DOHH2 (cell line): ENCODE data around the gene FNDC3A.
"Not testable (repeated sequence)": the region's sequence is repeated elsewhere in the genome, so short reads cannot be mapped to it uniquely, and the experiment has no call there.

ENCODE experiments used
- H3F3A ChIP-seq: fragments of 200-600 bp; sonication (generic), shearing (Covaris generic); 2 replicates; pipeline ENCODE4 v1.6.0; 2016; ENCODE audit warnings: antibody characterized with exemption, mild to moderate bottlenecking; ENCODE audit not compliant: control insufficient read depth, insufficient read depth
- H3K27ac ChIP-seq: fragments of 200-600 bp; sonication (generic); 2 replicates; pipeline ENCODE4 v1.5.1; 2014; ENCODE audit warnings: low read depth, mild to moderate bottlenecking, low read length, moderate library complexity
- H3K27me3 ChIP-seq: fragments of 200-600 bp; sonication (generic); 2 replicates; pipeline ENCODE4 v1.6.1; 2014; ENCODE audit warnings: mild to moderate bottlenecking, low read length, mixed read lengths; ENCODE audit not compliant: control insufficient read depth
- H3K36me3 ChIP-seq: fragments of 200-600 bp; sonication (generic); 2 replicates; pipeline ENCODE4 v1.6.1; 2014; ENCODE audit warnings: mild to moderate bottlenecking, low read length, moderate library complexity, mixed read lengths; ENCODE audit not compliant: control insufficient read depth
- H3K4me1 ChIP-seq: fragments of 200-600 bp; sonication (generic); 2 replicates; pipeline ENCODE4 v1.6.1; 2014; ENCODE audit warnings: mild to moderate bottlenecking, low read length, mixed read lengths; ENCODE audit not compliant: control insufficient read depth
- H3K4me2 ChIP-seq: fragments of 200-600 bp; sonication (generic); 2 replicates; pipeline ENCODE4 v1.6.0; 2014; ENCODE audit warnings: mild to moderate bottlenecking, low read length, moderate library complexity
- H3K4me3 ChIP-seq: fragments of 200-600 bp; sonication (generic); 2 replicates; pipeline ENCODE4 v1.5.1; 2014; ENCODE audit warnings: mild to moderate bottlenecking, low read length, mixed read lengths
- H3K79me2 ChIP-seq: fragments of 200-600 bp; sonication (generic); 2 replicates; pipeline ENCODE4 v1.6.1; 2014; ENCODE audit warnings: mild to moderate bottlenecking, low read length, mixed read lengths; ENCODE audit not compliant: control insufficient read depth
- H3K9me2 ChIP-seq: fragments of 200-600 bp; sonication (generic); replicated peaks from 2 replicates; pipeline ENCODE4 v1.6.1; 2014; ENCODE audit warnings: mild to moderate bottlenecking, low read length, mixed read lengths; ENCODE audit not compliant: control insufficient read depth
- H3K9me3 ChIP-seq: fragments of 200-600 bp; sonication (generic); 2 replicates; pipeline ENCODE4 v1.6.1; 2014; ENCODE audit warnings: antibody characterized with exemption, low read length, mixed read lengths; ENCODE audit not compliant: control insufficient read depth, insufficient read depth
- H4K20me1 ChIP-seq: fragments of 200-600 bp; sonication (generic); 2 replicates; pipeline ENCODE4 v1.6.0; 2014; ENCODE audit warnings: low read depth, mild to moderate bottlenecking, antibody characterized with exemption, low read length, moderate library complexity; ENCODE audit not compliant: control insufficient read depth, insufficient read depth
- EZH2phosphoT487 ChIP-seq: fragments of 200-600 bp; sonication (generic); IDR thresholded peaks from 2 replicates; pipeline ENCODE4 v1.6.1; 2017; ENCODE audit warnings: borderline replicate concordance, mild to moderate bottlenecking, antibody characterized with exemption, low read length, moderate library complexity, mixed read lengths
- TF ChIP-seq, protein P1 (sequence below): fragments of 200-600 bp; sonication (generic); IDR thresholded peaks from one replicate; pipeline ENCODE4 v1.5.1; 2014; ENCODE audit warnings: antibody characterized with exemption, mild to moderate bottlenecking, low read depth, low read length; ENCODE audit not compliant: poor library complexity, severe bottlenecking

FNDC3A gene

DNA sequence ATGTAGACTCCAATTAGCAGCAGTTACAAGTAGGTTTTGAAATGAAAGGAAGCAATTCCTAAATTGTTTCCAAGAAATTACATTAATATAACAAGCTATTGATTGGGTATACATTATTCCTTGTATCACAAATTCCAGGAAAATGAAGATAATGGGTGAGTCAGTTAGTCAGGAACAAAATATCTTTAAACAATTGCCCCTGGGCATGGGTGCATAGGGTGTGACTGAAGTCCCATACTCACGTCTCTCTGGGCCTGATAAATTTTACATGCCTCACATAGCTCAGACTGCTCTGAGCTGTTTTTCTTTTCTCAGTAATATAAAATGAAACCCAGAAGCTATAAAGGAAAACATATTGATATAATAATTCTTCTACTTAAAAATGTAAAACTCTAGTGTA lies 87.8 kb downstream of the FNDC3A start:
- H3K79me2 ChIP-seq: no peaks in the 10 kb centered on the region
- no peaks in the 10 kb centered on the region for H3K27me3 ChIP-seq
- TF ChIP-seq, protein P1, sequence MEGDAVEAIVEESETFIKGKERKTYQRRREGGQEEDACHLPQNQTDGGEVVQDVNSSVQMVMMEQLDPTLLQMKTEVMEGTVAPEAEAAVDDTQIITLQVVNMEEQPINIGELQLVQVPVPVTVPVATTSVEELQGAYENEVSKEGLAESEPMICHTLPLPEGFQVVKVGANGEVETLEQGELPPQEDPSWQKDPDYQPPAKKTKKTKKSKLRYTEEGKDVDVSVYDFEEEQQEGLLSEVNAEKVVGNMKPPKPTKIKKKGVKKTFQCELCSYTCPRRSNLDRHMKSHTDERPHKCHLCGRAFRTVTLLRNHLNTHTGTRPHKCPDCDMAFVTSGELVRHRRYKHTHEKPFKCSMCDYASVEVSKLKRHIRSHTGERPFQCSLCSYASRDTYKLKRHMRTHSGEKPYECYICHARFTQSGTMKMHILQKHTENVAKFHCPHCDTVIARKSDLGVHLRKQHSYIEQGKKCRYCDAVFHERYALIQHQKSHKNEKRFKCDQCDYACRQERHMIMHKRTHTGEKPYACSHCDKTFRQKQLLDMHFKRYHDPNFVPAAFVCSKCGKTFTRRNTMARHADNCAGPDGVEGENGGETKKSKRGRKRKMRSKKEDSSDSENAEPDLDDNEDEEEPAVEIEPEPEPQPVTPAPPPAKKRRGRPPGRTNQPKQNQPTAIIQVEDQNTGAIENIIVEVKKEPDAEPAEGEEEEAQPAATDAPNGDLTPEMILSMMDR: no peak
- TF ChIP-seq EZH2phosphoT487: no peak
- H3K27ac ChIP-seq: no peak overlapping the region
- no peaks in the 10 kb centered on the region for H4K20me1 ChIP-seq
- no peaks in the 10 kb centered on the region for H3F3A ChIP-seq
- H3K4me2 ChIP-seq: no peak overlapping the region
- H3K36me3 ChIP-seq: no peaks in the 10 kb centered on the region
- no peaks in the 10 kb centered on the region for H3K4me1 ChIP-seq
- no peaks in the 10 kb centered on the region for H3K9me2 ChIP-seq
- no peak overlapping the region for H3K4me3 ChIP-seq
- no peaks in the 10 kb centered on the region for H3K9me3 ChIP-seq

DNA sequence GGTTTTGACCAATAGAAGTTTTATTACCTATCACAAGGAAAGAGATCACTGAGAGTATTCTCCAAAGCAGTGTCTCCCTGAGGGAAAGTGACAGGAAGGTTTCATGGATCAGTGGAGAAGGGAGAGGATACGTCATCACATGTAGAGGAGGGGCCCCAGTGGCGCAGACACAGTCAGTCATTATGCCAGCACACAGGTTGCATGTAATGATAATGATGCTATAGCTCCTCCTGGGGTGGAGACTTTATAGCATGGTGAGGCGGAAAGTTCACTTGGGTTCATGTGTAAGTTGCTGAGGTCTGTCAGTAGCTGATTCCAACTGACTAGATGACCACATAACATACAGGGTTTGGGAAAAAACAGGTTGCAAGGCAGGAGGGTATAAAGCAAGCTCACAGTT lies 88.8 kb downstream of the FNDC3A start:
- Histone ChIP-seq H4K20me1 (no peaks in the 10 kb centered on the region), H3K4me2 (no peak overlapping the region), H3K4me3 (no peak overlapping the region), H3K36me3 (no peaks in the 10 kb centered on the region), H3K4me1 (no peaks in the 10 kb centered on the region), H3K9me2 (no peaks in the 10 kb centered on the region), H3K9me3 (no peaks in the 10 kb centered on the region), H3K27ac (no peak overlapping the region), H3K79me2 (no peaks in the 10 kb centered on the region), H3K27me3 (no peaks in the 10 kb centered on the region), H3F3A (no peaks in the 10 kb centered on the region)
- no peak for TF ChIP-seq EZH2phosphoT487
- TF ChIP-seq, protein P1: no peak

DNA sequence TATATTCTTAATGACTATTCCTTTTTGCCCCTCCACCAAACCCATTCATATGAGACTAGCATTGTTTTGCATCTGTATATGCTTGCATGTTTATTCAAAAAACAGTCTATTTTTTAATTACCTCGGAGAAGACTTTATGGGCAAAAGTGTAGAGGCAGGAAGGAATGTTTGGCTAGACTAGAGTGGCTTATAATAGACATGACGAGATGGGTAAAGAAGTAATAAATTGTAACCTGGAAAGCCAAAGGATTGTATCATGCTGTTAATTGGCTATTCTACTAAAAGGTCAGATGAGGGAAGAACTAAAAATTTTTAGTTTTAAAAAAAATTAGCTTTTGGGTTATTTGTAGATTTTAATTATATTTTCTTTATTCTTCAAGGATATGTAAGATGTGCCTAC lies 91.1 kb downstream of the FNDC3A start:
- Histone ChIP-seq H3K27ac (no peak overlapping the region), H3K4me3 (no peak overlapping the region), H3K9me2 (no peaks in the 10 kb centered on the region), H3K9me3 (no peaks in the 10 kb centered on the region), H3K4me2 (no peak overlapping the region), H4K20me1 (no peaks in the 10 kb centered on the region), H3F3A (no peaks in the 10 kb centered on the region), H3K4me1 (no peaks in the 10 kb centered on the region), H3K79me2 (no peaks in the 10 kb centered on the region), H3K36me3 (no peaks in the 10 kb centered on the region), H3K27me3 (no peaks in the 10 kb centered on the region)
- TF ChIP-seq, protein P1: no peak
- no peak for TF ChIP-seq EZH2phosphoT487

- H3K4me2 ChIP-seq, H3K27ac ChIP-seq, H3K79me2 ChIP-seq, H3K4me3 ChIP-seq, H3F3A ChIP-seq, H4K20me1 ChIP-seq, H3K9me2 ChIP-seq, H3K27me3 ChIP-seq, H3K36me3 ChIP-seq, H3K9me3 ChIP-seq, H3K4me1 ChIP-seq: not testable (repeated sequence)
These were observed 92.8 kb downstream of the FNDC3A start for GRCh38 chr13:49068498-49068897.

GRCh38 chr13:49070021-49070420 lies 94.3 kb downstream of the FNDC3A start:
- not testable (repeated sequence) for H3K79me2 ChIP-seq, H3K4me2 ChIP-seq

More at GRCh38 chr13:49070021-49070420, 94.3 kb downstream of the FNDC3A start:
- not testable (repeated sequence) for H3K9me3 ChIP-seq, H3K27me3 ChIP-seq, H3K27ac ChIP-seq, H3K4me3 ChIP-seq, H3F3A ChIP-seq, H3K9me2 ChIP-seq, H3K36me3 ChIP-seq, H3K4me1 ChIP-seq, H4K20me1 ChIP-seq
